ENCODE data around the gene SLC6A8.
"Not testable (repeated sequence)": the region's sequence is repeated elsewhere in the genome, so short reads cannot be mapped to it uniquely, and the experiment has no call there.

Gene SLC6A8

GRCh38 chrX:153692611-153693156 is 5.0 kb downstream of the SLC6A8 start:
- TF ChIP-seq EGR2 (tag by site-specific recombination; IDR thresholded peaks at IDR 0.05; ENCODE audit: low read depth) (peak; percentile 90), ZNF398 (tag by site-specific recombination; IDR thresholded peaks at IDR 0.05) (peak; percentile 43), ZFHX2 (tag by site-specific recombination; conservative IDR thresholded peaks at IDR 0.05) (peak; percentile 90)
- TF ChIP-seq, protein P1, sequence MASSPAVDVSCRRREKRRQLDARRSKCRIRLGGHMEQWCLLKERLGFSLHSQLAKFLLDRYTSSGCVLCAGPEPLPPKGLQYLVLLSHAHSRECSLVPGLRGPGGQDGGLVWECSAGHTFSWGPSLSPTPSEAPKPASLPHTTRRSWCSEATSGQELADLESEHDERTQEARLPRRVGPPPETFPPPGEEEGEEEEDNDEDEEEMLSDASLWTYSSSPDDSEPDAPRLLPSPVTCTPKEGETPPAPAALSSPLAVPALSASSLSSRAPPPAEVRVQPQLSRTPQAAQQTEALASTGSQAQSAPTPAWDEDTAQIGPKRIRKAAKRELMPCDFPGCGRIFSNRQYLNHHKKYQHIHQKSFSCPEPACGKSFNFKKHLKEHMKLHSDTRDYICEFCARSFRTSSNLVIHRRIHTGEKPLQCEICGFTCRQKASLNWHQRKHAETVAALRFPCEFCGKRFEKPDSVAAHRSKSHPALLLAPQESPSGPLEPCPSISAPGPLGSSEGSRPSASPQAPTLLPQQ (tag by site-specific recombination; IDR thresholded peaks at IDR 0.05) = no peak
- TF ChIP-seq, protein P2, sequence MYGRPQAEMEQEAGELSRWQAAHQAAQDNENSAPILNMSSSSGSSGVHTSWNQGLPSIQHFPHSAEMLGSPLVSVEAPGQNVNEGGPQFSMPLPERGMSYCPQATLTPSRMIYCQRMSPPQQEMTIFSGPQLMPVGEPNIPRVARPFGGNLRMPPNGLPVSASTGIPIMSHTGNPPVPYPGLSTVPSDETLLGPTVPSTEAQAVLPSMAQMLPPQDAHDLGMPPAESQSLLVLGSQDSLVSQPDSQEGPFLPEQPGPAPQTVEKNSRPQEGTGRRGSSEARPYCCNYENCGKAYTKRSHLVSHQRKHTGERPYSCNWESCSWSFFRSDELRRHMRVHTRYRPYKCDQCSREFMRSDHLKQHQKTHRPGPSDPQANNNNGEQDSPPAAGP (tag by site-specific recombination; IDR thresholded peaks at IDR 0.05) = no peak
- Histone ChIP-seq H3K4me1 (ENCODE audit: control insufficient read depth, insufficient read depth, low read length) (no peaks in the 10 kb centered on the region), H3K4me3 (ENCODE audit: low read depth, low read length) (no peak overlapping the region), H3K9me3 (ENCODE audit: control insufficient read depth, insufficient read depth, low read depth, low read length) (no peaks in the 10 kb centered on the region), H3K36me3 (ENCODE audit: control insufficient read depth in 2 of 2, insufficient read depth in 1 of 2, low read length in 2 of 2) (peaks cover 0 to 74% of the 10 kb centered on the region in 2 experiments; a peak in 1 of 3 replicates), H3K27ac (ENCODE audit: extremely low read depth, low read depth, low read length) (peak overlapping the region; percentile 46; the same call in 1 of the 2 replicates)
- POLR2A ChIA-PET = no interaction called here
- CTCF ChIA-PET = interaction anchor here (1.8 kb wide), 1 partner anchor 16 kb away, joined by 4 read pairs; no protein-coding TSS in a partner anchor

DNA sequence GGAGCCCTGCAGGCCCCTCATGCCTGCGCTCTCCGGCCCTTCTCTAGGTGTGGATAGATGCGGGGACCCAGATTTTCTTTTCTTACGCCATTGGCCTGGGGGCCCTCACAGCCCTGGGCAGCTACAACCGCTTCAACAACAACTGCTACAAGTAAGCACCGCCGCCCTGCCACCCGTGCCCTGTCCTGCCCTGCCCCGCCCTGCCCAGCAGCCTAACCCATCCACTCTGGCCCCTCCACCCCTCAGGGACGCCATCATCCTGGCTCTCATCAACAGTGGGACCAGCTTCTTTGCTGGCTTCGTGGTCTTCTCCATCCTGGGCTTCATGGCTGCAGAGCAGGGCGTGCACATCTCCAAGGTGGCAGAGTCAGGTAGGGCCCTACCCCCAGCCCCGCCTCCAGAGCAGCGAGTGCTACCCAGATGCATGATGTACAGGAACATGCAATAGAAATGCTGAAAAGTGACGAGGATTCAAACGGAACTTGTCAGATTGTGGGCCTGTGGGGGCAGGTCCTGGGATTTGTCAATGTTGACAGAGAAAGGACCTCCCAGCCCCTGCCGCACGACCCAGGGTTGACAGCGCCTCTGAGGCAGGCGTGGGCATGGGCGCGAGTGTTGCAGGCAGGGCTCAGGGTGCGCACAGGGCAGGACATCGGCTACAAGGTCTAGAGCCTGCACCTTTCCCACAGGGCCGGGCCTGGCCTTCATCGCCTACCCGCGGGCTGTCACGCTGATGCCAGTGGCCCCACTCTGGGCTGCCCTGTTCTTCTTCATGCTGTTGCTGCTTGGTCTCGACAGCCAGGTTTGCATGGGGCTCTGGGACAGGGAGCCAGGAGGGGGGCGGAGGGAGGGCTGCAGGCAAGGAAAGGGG is 5.7 kb downstream of the SLC6A8 start:
- POLR2A ChIA-PET = no interaction called here
- H3K36me3 ChIP-seq (ENCODE audit: control insufficient read depth in 2 of 2, insufficient read depth in 1 of 2, low read length in 2 of 2) = peaks cover 0 to 76% of the 10 kb centered on the region in 2 experiments; a peak in 1 of 3 replicates
- CTCF ChIA-PET = interaction anchor here (0.5 to 1.8 kb wide), 2 partner anchors 15 to 253 kb away, joined by 3 to 4 read pairs; no protein-coding TSS in a partner anchor

DNA sequence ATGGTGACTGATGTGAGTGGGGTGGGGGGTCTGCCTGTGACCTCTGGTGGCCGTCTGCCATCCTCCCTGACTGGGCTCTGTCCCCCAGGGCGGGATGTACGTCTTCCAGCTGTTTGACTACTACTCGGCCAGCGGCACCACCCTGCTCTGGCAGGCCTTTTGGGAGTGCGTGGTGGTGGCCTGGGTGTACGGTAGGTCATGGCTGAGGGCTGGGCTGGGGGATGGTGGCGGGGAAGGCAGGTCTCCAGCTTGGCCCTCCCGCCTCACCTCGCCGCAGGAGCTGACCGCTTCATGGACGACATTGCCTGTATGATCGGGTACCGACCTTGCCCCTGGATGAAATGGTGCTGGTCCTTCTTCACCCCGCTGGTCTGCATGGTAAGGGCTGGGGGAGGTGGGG is 6.5 kb downstream of the SLC6A8 start:
- H3K4me3 ChIP-seq (ENCODE audit: low read depth, low read length); POLR2A ChIA-PET; H3K4me1 ChIP-seq (ENCODE audit: control insufficient read depth, insufficient read depth, low read length); H3K27ac ChIP-seq (ENCODE audit: extremely low read depth, low read depth, low read length); CTCF ChIA-PET; H3K9me3 ChIP-seq (ENCODE audit: control insufficient read depth, insufficient read depth, low read depth, low read length): not testable (repeated sequence)
- H3K36me3 ChIP-seq (ENCODE audit: control insufficient read depth in 2 of 2, insufficient read depth in 1 of 2, low read length in 2 of 2) = peaks cover 0 to 76% of the 10 kb centered on the region in 2 experiments; a peak in 1 of 3 replicates

More for the DNA sequence above, 5.7 kb downstream of the SLC6A8 start:
- no peaks in the 10 kb centered on the region for H3K4me1 ChIP-seq (ENCODE audit: control insufficient read depth, insufficient read depth, low read length)
- TF ChIP-seq ZFP37 (tag by site-specific recombination; IDR thresholded peaks at IDR 0.05) = peak; percentile 60; the same call in 1 of the 2 replicates
- no peak for TF ChIP-seq ZNF302 (tag by site-specific recombination; IDR thresholded peaks at IDR 0.05; ENCODE audit: low read depth)
- no peak for TF ChIP-seq ZNF549 (tag by site-specific recombination; IDR thresholded peaks at IDR 0.05)
- TF ChIP-seq KLF8 (tag by site-specific recombination; IDR thresholded peaks at IDR 0.05) = peak; percentile 23; the same call in 1 of the 2 replicates
- no peak for TF ChIP-seq ZNF10 (tag by site-specific recombination; IDR thresholded peaks at IDR 0.05)
- no peak for TF ChIP-seq ZNF16 (tag by site-specific recombination; IDR thresholded peaks at IDR 0.05; ENCODE audit: low read depth)
- no peak for TF ChIP-seq ZNF707 (tag by site-specific recombination; IDR thresholded peaks at IDR 0.05)
- TF ChIP-seq ZNF518A (tag by site-specific recombination; conservative IDR thresholded peaks at IDR 0.05; ENCODE audit: low read depth) = no peak
- TF ChIP-seq ZNF530 (tag by site-specific recombination; IDR thresholded peaks at IDR 0.05; ENCODE audit: low read depth) = no peak
- TF ChIP-seq KLF1 (tag by site-specific recombination; IDR thresholded peaks at IDR 0.05) = peak; percentile 80
- TF ChIP-seq ZNF23 (tag by site-specific recombination; IDR thresholded peaks at IDR 0.05; ENCODE audit: borderline replicate concordance) = no peak
- TF ChIP-seq ZNF585B (tag by site-specific recombination; IDR thresholded peaks at IDR 0.05) = no peak
- peak; percentile 81 for TF ChIP-seq ZBTB17 (tag by site-specific recombination; IDR thresholded peaks at IDR 0.05)
- no peak for TF ChIP-seq KLF16 (tag by site-specific recombination; IDR thresholded peaks at IDR 0.05)
- TF ChIP-seq EGR2 (tag by site-specific recombination; IDR thresholded peaks at IDR 0.05; ENCODE audit: low read depth) = no peak
- TF ChIP-seq ZNF658 (tag by site-specific recombination; IDR thresholded peaks at IDR 0.05) = no peak
- no peak overlapping the region for H3K4me3 ChIP-seq (ENCODE audit: low read depth, low read length)
- no peak overlapping the region for H3K27ac ChIP-seq (ENCODE audit: extremely low read depth, low read depth, low read length)
- no peaks in the 10 kb centered on the region for H3K9me3 ChIP-seq (ENCODE audit: control insufficient read depth, insufficient read depth, low read depth, low read length)
